CD4-positive, alpha-beta T cell (primary cell): Measurements from ENCODE around the gene ADGRV1. TPM values are rescaled to one million over a fixed set of nuclear protein-coding genes. Genes with fewer than 3 reads are reported as not detected.
"Not testable (repeated sequence)": the region's sequence is repeated elsewhere in the genome, so short reads cannot be mapped to it uniquely, and the experiment has no call there.

Source experiments
- ATAC-seq: fragments of 200-7000 bp; cut with Tn5 transposase; one replicate; pipeline ENCODE4 v1.10.0; 2022; ENCODE audit warnings: mild to moderate bottlenecking; ENCODE audit not compliant: poor library complexity
- CTCF ChIA-PET: fragments of 350-600 bp; sonication (Branson Sonifier 250); formaldehyde crosslinking; loops from one replicate; lab custom pipeline; 2021; ENCODE audit warnings: antibody characterized with exemption, inconsistent platforms; lab: Charles Lee
- POLR2A ChIA-PET: fragments of 350-600 bp; sonication (Branson Sonifier 250); formaldehyde crosslinking; loops from one replicate; lab custom pipeline; 2021; ENCODE audit warnings: antibody characterized with exemption, inconsistent platforms; lab: Charles Lee
- DNase-seq, 14 experiments: peaks; one replicate each; pipeline ENCODE4 v3.0.0-alpha.2; 2013 to 2020; ENCODE audit warnings: mixed read lengths in 2 of 14
- H3K27ac ChIP-seq, 2 donors: one replicate each; pipeline versions ENCODE4 v1.5.1 to v1.7.0; 2013; ENCODE audit warnings: low read length in 2 of 2, low read depth in 1 of 2, mild to moderate bottlenecking in 1 of 2
- H3K27me3 ChIP-seq, 2 experiments: 1 replicate in 1 of 2; 2 replicates in 1 of 2; pipeline versions ENCODE4 v1.6.1 to v1.7.0; 2013; ENCODE audit warnings: low read length in 2 of 2, control low read depth in 1 of 2, mild to moderate bottlenecking in 1 of 2, moderate library complexity in 1 of 2; ENCODE audit not compliant: insufficient read depth in 2 of 2, control insufficient read depth in 1 of 2
- H3K36me3 ChIP-seq: one replicate; pipeline ENCODE4 v1.6.1; 2013; ENCODE audit warnings: low read length, control low read depth; ENCODE audit not compliant: insufficient read depth
- H3K4me1 ChIP-seq: one replicate; pipeline ENCODE4 v1.6.1; 2013; ENCODE audit warnings: low read length, control low read depth; ENCODE audit not compliant: insufficient read depth
- H3K4me3 ChIP-seq: one replicate; pipeline ENCODE4 v1.5.1; 2013; ENCODE audit warnings: mild to moderate bottlenecking, low read length, moderate library complexity
- H3K9me3 ChIP-seq, 2 experiments: 1 replicate in 1 of 2; 2 replicates in 1 of 2; pipeline versions ENCODE4 v1.6.1 to v1.7.0; 2013; ENCODE audit warnings: low read length in 2 of 2, mild to moderate bottlenecking in 2 of 2, control low read depth in 1 of 2, moderate library complexity in 1 of 2; ENCODE audit not compliant: control insufficient read depth in 1 of 2, insufficient read depth in 1 of 2
- H3K27ac Mint-ChIP-seq: one replicate; pipeline ENCODE4 v1.8.0; 2020; ENCODE audit warnings: mixed read lengths
- H3K27me3 Mint-ChIP-seq: one replicate; pipeline ENCODE4 v1.8.0; 2021; ENCODE audit warnings: mixed read lengths
- H3K36me3 Mint-ChIP-seq: one replicate; pipeline ENCODE4 v1.8.0; 2021; ENCODE audit warnings: low read depth, mixed read lengths
- H3K4me1 Mint-ChIP-seq: one replicate; pipeline ENCODE4 v1.8.0; 2021; ENCODE audit warnings: low read depth, mixed read lengths
- H3K4me3 Mint-ChIP-seq: one replicate; pipeline ENCODE4 v1.8.0; 2020; ENCODE audit warnings: mild to moderate bottlenecking, mixed read lengths
- H3K9me3 Mint-ChIP-seq: one replicate; pipeline ENCODE4 v1.8.0; 2020; ENCODE audit warnings: mixed read lengths
- intact Hi-C, 2 experiments: fragments of 100-400 bp; cut with DNase I in 1 of 2; cut with micrococcal nuclease in 1 of 2; formaldehyde crosslinking; loops; one replicate each; pipeline versions ENCODE4 v1.15.1 to v1.9.0; 2023 to 2025; cut with DNase I, micrococcal nuclease
- total RNA-seq, 174 experiments: library from RNA in 2 of 174; stranded (reverse) in 2 of 174; gene quantifications; one replicate each; pipeline ENCODE4 v1.2.3 and lab custom pipeline; 2021 to 2026
- TF ChIP-seq, protein P1 (sequence below): fragments of 200-600 bp; IDR thresholded peaks from one replicate; pipeline ENCODE4 v1.8.0; 2022; ENCODE audit warnings: antibody characterized with exemption, mild to moderate bottlenecking

ADGRV1 gene
- total RNA-seq, 2 experiments from 2014 or later = 0.81 to 1.2 TPM

DNA sequence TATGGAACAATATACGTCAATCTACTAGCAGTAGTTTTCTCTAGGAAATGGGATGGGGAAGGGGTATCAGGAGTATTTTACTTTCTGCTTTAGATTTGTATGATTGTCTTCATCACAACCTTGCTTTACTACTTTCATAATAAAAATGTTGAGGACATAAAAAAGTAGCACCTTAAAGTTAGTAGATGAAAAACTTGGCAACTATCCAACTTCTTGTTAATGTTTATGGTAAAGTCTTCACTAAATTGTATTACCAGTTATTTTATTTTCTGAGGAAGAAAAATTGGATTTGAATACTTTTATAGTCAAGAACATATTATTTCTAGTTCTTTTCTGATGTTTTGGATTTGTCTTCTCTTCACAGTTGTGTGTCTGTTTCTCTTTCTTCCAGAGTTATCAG, 452.4 kb downstream of the ADGRV1 start:
- Histone ChIP-seq H3K36me3 (no peaks in the 10 kb centered on the region), H3K4me3 (no peak overlapping the region), H3K9me3 (no peaks in the 10 kb centered on the region), H3K27ac (no peak overlapping the region), H3K27me3 (peaks cover 0 to 3% of the 10 kb centered on the region in 2 experiments), H3K4me1 (no peaks in the 10 kb centered on the region)
- no peaks in the 10 kb centered on the region for H3K4me1 Mint-ChIP-seq
- H3K36me3 Mint-ChIP-seq = no peaks in the 10 kb centered on the region
- H3K27me3 Mint-ChIP-seq = peaks cover 18% of the 10 kb centered on the region
- peaks cover 7% of the 10 kb centered on the region for H3K9me3 Mint-ChIP-seq
- TF ChIP-seq, protein P1, sequence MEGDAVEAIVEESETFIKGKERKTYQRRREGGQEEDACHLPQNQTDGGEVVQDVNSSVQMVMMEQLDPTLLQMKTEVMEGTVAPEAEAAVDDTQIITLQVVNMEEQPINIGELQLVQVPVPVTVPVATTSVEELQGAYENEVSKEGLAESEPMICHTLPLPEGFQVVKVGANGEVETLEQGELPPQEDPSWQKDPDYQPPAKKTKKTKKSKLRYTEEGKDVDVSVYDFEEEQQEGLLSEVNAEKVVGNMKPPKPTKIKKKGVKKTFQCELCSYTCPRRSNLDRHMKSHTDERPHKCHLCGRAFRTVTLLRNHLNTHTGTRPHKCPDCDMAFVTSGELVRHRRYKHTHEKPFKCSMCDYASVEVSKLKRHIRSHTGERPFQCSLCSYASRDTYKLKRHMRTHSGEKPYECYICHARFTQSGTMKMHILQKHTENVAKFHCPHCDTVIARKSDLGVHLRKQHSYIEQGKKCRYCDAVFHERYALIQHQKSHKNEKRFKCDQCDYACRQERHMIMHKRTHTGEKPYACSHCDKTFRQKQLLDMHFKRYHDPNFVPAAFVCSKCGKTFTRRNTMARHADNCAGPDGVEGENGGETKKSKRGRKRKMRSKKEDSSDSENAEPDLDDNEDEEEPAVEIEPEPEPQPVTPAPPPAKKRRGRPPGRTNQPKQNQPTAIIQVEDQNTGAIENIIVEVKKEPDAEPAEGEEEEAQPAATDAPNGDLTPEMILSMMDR = no peak
- H3K4me3 Mint-ChIP-seq = no peak overlapping the region
- intact Hi-C loops = no loop called here
- DNase-seq (no peak), ATAC-seq (no peak)
- H3K27ac Mint-ChIP-seq = no peak overlapping the region
- POLR2A ChIA-PET = no interaction called here
- CTCF ChIA-PET = interaction anchor here (0.9 kb wide), 1 partner anchor 10 kb away, joined by 4 read pairs; no protein-coding TSS in a partner anchor

DNA sequence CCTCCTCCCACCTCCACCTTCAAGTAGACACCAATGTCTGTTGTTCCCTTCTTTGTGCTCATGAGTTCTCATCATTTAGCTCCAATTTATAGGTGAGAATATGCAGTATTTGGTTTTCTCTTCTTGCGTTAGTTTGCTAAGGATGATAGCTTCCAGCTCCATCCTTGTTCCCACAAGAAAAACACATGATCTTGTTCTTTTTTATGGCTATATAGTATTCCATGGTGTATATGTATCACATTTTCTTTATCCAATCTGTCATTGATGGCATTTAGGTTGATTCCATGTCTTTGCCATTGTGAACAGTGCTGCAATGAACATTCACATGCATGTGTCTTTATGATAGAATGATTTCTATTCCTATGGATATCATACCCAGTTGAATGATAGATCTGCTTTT, 454.3 kb downstream of the ADGRV1 start:
- CTCF ChIA-PET, H3K4me1 Mint-ChIP-seq: not testable (repeated sequence)

DNA sequence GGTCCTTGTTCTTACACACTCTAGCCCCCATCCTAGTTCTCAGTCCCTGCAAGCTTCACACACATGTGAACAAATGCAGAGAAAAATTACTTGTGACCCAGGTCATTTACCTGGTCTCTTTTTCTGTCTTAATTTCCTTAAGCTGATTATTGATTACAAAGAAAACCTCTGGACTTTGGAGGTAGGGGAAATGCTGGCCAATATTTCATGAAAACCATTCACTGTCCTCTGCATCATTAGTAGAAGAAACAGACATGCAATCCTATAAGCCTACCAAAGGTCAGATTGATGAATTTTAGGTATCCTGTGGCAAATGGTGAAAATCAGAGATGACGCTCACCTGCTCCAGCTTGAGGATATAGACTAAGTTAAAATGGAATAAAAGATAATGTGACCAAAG, 457.7 kb downstream of the ADGRV1 start:
- TF ChIP-seq, protein P1 = no peak

More for the DNA sequence above, 454.3 kb downstream of the ADGRV1 start:
- H3K9me3 Mint-ChIP-seq, H3K4me3 ChIP-seq, DNase-seq, ATAC-seq, H3K36me3 Mint-ChIP-seq, H3K27me3 ChIP-seq, H3K9me3 ChIP-seq, H3K4me1 ChIP-seq, intact Hi-C loops, H3K4me3 Mint-ChIP-seq, H3K36me3 ChIP-seq, H3K27ac ChIP-seq, H3K27ac Mint-ChIP-seq, POLR2A ChIA-PET: not testable (repeated sequence)
- peaks cover 18% of the 10 kb centered on the region for H3K27me3 Mint-ChIP-seq

More for the DNA sequence above, 457.7 kb downstream of the ADGRV1 start:
- Histone ChIP-seq H3K9me3 (no peaks in the 10 kb centered on the region), H3K27me3 (no peaks in the 10 kb centered on the region), H3K27ac (no peak overlapping the region), H3K4me3 (no peak overlapping the region), H3K4me1 (no peaks in the 10 kb centered on the region), H3K36me3 (no peaks in the 10 kb centered on the region)
- no peak for ATAC-seq
- ChIA-PET CTCF (no interaction called here), POLR2A (no interaction called here)
- H3K4me1 Mint-ChIP-seq = no peaks in the 10 kb centered on the region
- no peaks in the 10 kb centered on the region for H3K36me3 Mint-ChIP-seq
- no peak overlapping the region for H3K4me3 Mint-ChIP-seq
- H3K27me3 Mint-ChIP-seq = peaks cover 22% of the 10 kb centered on the region
- H3K9me3 Mint-ChIP-seq = peaks cover 7% of the 10 kb centered on the region
- DNase-seq = no peak
- intact Hi-C loops = no loop called here
- H3K27ac Mint-ChIP-seq = no peak overlapping the region
